ENCODE data around the gene SMAP1. TPM values are rescaled to one million over a fixed set of nuclear protein-coding genes. Genes with fewer than 3 reads are reported as not detected.

The SMAP1 gene
- total and polyA plus RNA-seq, 9 of the 15 experiments (the other 6 are each of a cell fraction or from before 2014, with no cell fraction given), result 11.4 to 26.4 (median 15.5) TPM

DNA sequence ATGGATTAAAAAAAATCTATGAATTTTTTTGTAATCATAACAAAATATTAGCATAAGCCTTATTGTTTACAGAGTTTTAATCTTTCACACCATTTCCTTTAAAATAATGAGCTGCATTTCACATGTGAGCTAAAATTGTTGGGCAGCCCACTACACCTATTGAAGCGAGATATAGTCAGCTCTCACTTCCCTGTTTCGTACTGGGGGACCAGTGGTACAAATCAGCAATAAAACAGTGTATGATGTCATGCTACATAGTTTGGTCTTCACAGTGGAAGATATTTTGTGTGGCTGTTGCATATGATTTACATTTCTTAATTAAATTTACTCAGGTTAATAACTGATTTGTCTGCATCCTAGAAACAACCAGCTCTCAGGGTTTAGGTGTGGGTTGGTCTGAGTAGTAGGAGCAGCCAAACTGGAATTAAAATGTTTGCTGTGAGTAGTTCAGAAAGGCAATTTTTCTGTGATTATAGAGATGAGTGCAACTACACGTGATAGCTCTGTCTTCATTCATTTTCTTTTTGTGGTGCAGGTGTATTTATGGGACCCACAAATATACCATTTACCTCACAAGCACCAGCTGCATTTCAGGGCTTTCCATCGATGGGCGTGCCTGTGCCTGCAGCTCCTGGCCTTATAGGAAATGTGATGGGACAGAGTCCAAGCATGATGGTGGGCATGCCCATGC, 189.8 kb downstream of the SMAP1 start:
- CTCF ChIA-PET (ENCODE audit: low intra/inter-chr PET ratio), result interaction anchor here (0.5 kb wide), 1 partner anchor 14 kb away, joined by 3 read pairs; no protein-coding TSS in a partner anchor
- Histone ChIP-seq H3K9ac (ENCODE audit: insufficient read depth in 1 of 2, low read depth in 2 of 2, low read length in 2 of 2) (no peak overlapping the region), H3K4me1 (replicated peaks in 1 of 2; ENCODE audit: control insufficient read depth in 2 of 2, insufficient read depth in 2 of 2, low read length in 2 of 2) (no peaks in the 10 kb centered on the region), H2AFZ (ENCODE audit: low read depth, low read length) (no peak overlapping the region), H3K79me2 (ENCODE audit: control insufficient read depth, insufficient read depth, low read length) (no peaks in the 10 kb centered on the region), H3K36me3 (ENCODE audit: control insufficient read depth, insufficient read depth, low read length) (no peaks in the 10 kb centered on the region), H3K9me1 (ENCODE audit: control insufficient read depth, insufficient read depth, low read length) (no peaks in the 10 kb centered on the region), H4K20me1 (replicated peaks; ENCODE audit: control insufficient read depth, insufficient read depth, low read length) (no peaks in the 10 kb centered on the region), H3K27ac (ENCODE audit: extremely low read depth, low read depth, low read length) (no peak overlapping the region), H3K27me3 (ENCODE audit: control insufficient read depth in 2 of 2, insufficient read depth in 2 of 2, low read length in 2 of 2) (no peaks in the 10 kb centered on the region), H3K4me2 (ENCODE audit: insufficient read depth, low read length) (no peak overlapping the region), H3K9me3 (replicated peaks; ENCODE audit: control insufficient read depth, insufficient read depth, low read depth, low read length) (no peaks in the 10 kb centered on the region), H3K4me3 (no peak overlapping the region)
- no peak for ATAC-seq
- FAIRE-seq, result no peak
- BruUV-seq (replicated peaks), result no TSS peak
- DNase-seq (ENCODE audit: extremely low read depth in 1 of 4, low spot score in 3 of 4), result no peak
- intact Hi-C loops (cut with micrococcal nuclease), result no loop called here
- 72% methylated on average over 5 of the region's 5 CpGs for WGBS (ENCODE audit: insufficient coverage, low coverage, missing lambda C conversion rate)
- TF ChIP-seq, protein P1, sequence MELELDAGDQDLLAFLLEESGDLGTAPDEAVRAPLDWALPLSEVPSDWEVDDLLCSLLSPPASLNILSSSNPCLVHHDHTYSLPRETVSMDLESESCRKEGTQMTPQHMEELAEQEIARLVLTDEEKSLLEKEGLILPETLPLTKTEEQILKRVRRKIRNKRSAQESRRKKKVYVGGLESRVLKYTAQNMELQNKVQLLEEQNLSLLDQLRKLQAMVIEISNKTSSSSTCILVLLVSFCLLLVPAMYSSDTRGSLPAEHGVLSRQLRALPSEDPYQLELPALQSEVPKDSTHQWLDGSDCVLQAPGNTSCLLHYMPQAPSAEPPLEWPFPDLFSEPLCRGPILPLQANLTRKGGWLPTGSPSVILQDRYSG (tag; conservative IDR thresholded peaks at IDR 0.05; ENCODE audit: low read depth), result no peak
- no peak for TF ChIP-seq KLF16 (IDR thresholded peaks at IDR 0.05)
- TF ChIP-seq, protein P2, sequence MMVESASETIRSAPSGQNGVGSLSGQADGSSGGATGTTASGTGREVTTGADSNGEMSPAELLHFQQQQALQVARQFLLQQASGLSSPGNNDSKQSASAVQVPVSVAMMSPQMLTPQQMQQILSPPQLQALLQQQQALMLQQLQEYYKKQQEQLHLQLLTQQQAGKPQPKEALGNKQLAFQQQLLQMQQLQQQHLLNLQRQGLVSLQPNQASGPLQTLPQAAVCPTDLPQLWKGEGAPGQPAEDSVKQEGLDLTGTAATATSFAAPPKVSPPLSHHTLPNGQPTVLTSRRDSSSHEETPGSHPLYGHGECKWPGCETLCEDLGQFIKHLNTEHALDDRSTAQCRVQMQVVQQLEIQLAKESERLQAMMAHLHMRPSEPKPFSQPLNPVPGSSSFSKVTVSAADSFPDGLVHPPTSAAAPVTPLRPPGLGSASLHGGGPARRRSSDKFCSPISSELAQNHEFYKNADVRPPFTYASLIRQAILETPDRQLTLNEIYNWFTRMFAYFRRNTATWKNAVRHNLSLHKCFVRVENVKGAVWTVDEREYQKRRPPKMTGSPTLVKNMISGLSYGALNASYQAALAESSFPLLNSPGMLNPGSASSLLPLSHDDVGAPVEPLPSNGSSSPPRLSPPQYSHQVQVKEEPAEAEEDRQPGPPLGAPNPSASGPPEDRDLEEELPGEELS (CRISPR knock-in tag; IDR thresholded peaks at IDR 0.05; ENCODE audit: borderline replicate concordance), result no peak
- TF ChIP-seq, protein P3, sequence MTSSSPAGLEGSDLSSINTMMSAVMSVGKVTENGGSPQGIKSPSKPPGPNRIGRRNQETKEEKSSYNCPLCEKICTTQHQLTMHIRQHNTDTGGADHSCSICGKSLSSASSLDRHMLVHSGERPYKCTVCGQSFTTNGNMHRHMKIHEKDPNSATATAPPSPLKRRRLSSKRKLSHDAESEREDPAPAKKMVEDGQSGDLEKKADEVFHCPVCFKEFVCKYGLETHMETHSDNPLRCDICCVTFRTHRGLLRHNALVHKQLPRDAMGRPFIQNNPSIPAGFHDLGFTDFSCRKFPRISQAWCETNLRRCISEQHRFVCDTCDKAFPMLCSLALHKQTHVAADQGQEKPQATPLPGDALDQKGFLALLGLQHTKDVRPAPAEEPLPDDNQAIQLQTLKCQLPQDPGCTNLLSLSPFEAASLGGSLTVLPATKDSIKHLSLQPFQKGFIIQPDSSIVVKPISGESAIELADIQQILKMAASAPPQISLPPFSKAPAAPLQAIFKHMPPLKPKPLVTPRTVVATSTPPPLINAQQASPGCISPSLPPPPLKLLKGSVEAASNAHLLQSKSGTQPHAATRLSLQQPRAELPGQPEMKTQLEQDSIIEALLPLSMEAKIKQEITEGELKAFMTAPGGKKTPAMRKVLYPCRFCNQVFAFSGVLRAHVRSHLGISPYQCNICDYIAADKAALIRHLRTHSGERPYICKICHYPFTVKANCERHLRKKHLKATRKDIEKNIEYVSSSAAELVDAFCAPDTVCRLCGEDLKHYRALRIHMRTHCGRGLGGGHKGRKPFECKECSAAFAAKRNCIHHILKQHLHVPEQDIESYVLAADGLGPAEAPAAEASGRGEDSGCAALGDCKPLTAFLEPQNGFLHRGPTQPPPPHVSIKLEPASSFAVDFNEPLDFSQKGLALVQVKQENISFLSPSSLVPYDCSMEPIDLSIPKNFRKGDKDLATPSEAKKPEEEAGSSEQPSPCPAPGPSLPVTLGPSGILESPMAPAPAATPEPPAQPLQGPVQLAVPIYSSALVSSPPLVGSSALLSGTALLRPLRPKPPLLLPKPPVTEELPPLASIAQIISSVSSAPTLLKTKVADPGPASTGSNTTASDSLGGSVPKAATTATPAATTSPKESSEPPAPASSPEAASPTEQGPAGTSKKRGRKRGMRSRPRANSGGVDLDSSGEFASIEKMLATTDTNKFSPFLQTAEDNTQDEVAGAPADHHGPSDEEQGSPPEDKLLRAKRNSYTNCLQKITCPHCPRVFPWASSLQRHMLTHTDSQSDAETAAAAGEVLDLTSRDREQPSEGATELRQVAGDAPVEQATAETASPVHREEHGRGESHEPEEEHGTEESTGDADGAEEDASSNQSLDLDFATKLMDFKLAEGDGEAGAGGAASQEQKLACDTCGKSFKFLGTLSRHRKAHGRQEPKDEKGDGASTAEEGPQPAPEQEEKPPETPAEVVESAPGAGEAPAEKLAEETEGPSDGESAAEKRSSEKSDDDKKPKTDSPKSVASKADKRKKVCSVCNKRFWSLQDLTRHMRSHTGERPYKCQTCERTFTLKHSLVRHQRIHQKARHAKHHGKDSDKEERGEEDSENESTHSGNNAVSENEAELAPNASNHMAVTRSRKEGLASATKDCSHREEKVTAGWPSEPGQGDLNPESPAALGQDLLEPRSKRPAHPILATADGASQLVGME (CRISPR knock-in tag; IDR thresholded peaks at IDR 0.05), result no peak
- POLR2A ChIA-PET, result interaction anchor here (1.0 kb wide), 1 partner anchor 19 kb away, joined by 3 read pairs; no protein-coding TSS in a partner anchor
- in situ Hi-C loops (cut with MboI), result no loop called here

All from K562 (cell line).